Transverse colon (tissue), 3 donors: ENCODE measurements around the gene ZFP14.

ENCODE experiments used
- EP300 ChIP-seq: sonication (generic); formaldehyde crosslinking; IDR thresholded peaks from one replicate; pipeline ENCODE4 v1.6.1; 2017; ENCODE audit warnings: antibody characterized with exemption, low read depth
- POLR2A ChIP-seq: fragments of 450-650 bp; IDR thresholded peaks from one replicate; pipeline ENCODE4 v1.6.1; 2016; ENCODE audit warnings: antibody characterized with exemption, mild to moderate bottlenecking, moderate library complexity
- TF ChIP-seq, protein P1 (sequence below), 5 experiments: fragments of 200-600 bp in 3 of 5; fragments of 450-650 bp in 2 of 5; sonication (generic) in 3 of 5; IDR thresholded peaks; 1 replicate in 2 of 5; 2 replicates in 3 of 5; pipeline ENCODE4 v1.5.1; 2016 to 2017; ENCODE audit warnings: antibody characterized with exemption in 5 of 5, inconsistent platforms in 3 of 5, mild to moderate bottlenecking in 2 of 5, moderate library complexity in 1 of 5

DNA sequence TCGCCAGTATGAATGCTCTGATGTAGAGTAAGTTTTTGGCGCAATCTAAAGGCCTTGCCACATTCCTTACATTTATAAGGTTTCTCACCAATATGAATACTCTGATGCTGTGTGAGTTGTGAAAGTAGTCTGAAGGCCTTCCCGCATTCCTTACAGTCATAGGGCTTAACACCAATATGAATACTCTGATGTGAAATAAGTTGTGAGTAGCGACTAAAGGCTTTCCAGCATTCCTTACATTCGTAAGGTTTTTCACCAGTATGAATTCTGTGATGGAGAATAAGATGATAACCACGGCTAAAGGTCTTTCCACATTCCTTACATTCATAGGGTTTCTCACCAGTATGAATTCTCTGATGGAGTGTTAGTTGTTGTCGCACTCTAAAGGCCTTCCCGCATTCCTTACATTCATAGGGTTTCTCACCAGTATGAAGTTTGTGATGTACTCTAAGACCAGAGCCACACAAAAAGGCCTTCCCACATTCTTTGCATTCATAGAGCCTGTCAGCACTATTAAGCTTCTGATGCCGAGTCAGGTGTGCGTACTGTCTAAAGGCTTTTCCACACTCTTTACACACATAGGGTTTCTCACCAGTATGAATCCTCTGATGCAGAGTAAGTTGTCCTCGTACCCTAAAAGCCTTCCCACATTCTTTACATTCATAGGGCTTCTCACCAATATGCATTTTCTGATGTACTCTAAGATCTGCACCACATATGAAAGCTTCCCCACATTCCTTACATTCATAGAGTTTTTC is 14.1 kb upstream of the ZFP14 start:
- TF ChIP-seq POLR2A, result no peak
- TF ChIP-seq, protein P1, sequence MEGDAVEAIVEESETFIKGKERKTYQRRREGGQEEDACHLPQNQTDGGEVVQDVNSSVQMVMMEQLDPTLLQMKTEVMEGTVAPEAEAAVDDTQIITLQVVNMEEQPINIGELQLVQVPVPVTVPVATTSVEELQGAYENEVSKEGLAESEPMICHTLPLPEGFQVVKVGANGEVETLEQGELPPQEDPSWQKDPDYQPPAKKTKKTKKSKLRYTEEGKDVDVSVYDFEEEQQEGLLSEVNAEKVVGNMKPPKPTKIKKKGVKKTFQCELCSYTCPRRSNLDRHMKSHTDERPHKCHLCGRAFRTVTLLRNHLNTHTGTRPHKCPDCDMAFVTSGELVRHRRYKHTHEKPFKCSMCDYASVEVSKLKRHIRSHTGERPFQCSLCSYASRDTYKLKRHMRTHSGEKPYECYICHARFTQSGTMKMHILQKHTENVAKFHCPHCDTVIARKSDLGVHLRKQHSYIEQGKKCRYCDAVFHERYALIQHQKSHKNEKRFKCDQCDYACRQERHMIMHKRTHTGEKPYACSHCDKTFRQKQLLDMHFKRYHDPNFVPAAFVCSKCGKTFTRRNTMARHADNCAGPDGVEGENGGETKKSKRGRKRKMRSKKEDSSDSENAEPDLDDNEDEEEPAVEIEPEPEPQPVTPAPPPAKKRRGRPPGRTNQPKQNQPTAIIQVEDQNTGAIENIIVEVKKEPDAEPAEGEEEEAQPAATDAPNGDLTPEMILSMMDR (IDR thresholded peaks at IDR 0.05), result no peak
- TF ChIP-seq EP300, result no peak
